GM12801 (cell line): ENCODE results near the gene GAS1.

ENCODE experiments used
- CTCF ChIP-seq: IDR thresholded peaks from one replicate; pipeline ENCODE4 v1.5.1; 2011; ENCODE audit warnings: control low read depth; ENCODE audit not compliant: insufficient read length; ENCODE audit errors: extremely low read depth

Gene GAS1, protein sequence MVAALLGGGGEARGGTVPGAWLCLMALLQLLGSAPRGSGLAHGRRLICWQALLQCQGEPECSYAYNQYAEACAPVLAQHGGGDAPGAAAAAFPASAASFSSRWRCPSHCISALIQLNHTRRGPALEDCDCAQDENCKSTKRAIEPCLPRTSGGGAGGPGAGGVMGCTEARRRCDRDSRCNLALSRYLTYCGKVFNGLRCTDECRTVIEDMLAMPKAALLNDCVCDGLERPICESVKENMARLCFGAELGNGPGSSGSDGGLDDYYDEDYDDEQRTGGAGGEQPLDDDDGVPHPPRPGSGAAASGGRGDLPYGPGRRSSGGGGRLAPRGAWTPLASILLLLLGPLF

DNA sequence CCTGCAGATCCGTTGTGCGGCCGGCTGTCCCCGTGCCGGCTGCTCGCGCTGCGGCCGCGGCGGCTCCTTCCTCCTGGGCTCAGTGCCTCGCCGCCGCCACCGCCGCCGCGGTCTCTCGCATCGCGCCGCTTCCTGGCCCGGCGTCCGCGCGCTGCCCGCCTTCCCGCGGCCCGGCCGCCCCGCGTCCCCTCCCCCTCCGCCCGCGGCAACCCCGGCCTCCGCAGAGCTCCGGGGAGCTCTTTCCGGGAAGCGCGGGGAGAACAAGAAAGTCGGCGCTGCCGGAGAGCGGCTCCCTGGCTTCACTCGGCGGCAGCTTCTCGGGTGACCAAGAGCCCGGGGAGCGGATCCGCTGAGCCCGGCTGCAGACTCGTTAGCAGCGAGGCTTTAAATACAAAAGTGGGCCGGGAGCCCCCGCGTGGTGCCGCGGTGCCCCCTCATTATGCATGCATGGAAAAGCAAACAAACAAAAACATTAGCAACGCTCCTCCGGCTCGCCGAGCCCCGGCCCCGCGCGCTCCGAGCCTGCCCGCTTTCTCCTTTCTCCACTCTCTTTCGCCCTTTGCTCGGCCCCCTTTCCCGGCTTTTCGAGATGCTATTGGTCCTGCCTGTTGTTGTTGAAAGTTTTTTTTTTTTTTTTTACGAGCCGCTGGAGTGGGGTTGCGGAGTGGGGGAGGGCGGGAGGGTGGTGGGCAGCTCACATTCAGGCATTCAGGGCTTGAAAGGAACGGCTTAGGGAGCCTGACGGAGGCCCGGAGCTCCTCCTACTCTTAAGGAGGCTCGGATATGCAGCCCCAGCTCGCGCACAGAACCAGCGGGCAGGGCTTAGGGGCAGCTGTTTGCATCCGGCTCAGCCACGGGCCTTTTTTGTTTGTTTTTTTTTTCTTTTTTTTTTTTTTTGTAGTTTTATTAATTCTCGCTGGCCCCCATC lies at the start of gene GAS1:
GAS1 (minus strand) TSS at position 361 of the 928 bp plus-strand sequence. CDS start 727 bp downstream, outside the sequence.
- TF ChIP-seq CTCF, result no peak

GRCh38 chr9:86994231-86994630 lies 46.9 kb upstream of the GAS1 start:
- no peak for TF ChIP-seq CTCF

DNA sequence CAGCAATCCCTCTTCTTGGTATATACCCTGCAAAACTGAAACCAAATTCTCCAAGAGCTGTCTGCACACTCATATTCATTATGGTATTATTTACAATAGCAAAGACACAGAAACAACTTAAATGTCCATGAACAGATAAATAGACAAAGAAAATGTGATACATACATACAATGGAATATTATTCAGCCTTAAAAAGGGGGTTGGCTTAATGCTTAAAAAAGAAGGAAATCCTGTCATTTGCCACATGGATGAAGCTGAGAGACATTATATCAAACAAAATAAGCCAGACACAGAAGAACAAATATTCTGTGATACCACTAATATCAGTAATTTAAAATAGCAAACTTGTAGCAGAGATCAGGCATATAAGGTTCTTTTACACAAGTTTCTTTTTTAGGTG lies 46.5 kb upstream of the GAS1 start:
- no peak for TF ChIP-seq CTCF

- TF ChIP-seq CTCF, result no peak
Measured at GRCh38 chr9:86991077-86991476, 43.8 kb upstream of the GAS1 start.

GRCh38 chr9:86990290-86990689 lies 43.0 kb upstream of the GAS1 start:
- TF ChIP-seq CTCF, result no peak

DNA sequence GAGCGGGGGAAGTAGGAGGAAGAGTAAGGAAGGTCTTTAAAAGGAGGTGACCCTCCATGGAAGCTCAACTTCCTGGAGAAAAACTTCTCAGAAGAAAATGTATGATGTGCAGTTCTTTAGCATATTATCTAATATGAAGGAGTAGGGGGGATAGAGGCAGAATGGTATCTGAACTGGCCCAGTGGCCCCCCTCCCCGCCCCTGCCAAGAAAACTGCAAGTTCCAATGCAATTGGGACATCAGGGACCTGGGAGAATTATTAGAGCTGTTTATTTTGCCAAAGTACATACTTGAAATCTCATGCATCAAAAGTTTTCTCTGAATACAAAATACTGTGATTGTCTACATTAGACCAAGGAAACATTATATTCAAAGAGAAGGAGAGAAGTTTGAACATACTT lies 40.6 kb upstream of the GAS1 start:
- TF ChIP-seq CTCF, result no peak

GRCh38 chr9:86985132-86985647 lies 37.9 kb upstream of the GAS1 start:
- no peak for TF ChIP-seq CTCF
